SU-DHL-6 (cell line): ENCODE results near the gene CECR2.

Experiments used
- H2AFZ ChIP-seq: fragments of 200-600 bp; sonication (generic); 2 replicates; pipeline ENCODE4 v1.6.1; 2014; ENCODE audit warnings: low read depth, mild to moderate bottlenecking, moderate library complexity, mixed read lengths, antibody characterized with exemption, low read length; ENCODE audit not compliant: severe bottlenecking
- H3F3A ChIP-seq: fragments of 200-600 bp; shearing (Covaris generic); 2 replicates; pipeline ENCODE4 v1.6.0; 2016; ENCODE audit warnings: antibody characterized with exemption, mild to moderate bottlenecking; ENCODE audit not compliant: insufficient read depth
- H3K27ac ChIP-seq: fragments of 200-600 bp; sonication (generic); 2 replicates; pipeline ENCODE4 v1.5.1; 2016; ENCODE audit warnings: low read depth, mild to moderate bottlenecking, low read length, moderate library complexity, mixed read lengths
- H3K27me3 ChIP-seq: fragments of 200-600 bp; sonication (generic), shearing (Covaris generic); 2 replicates; pipeline ENCODE4 v1.6.0; 2014; ENCODE audit warnings: mild to moderate bottlenecking, low read length
- H3K36me3 ChIP-seq: fragments of 200-600 bp; sonication (generic); 2 replicates; pipeline ENCODE4 v1.6.1; 2014; ENCODE audit warnings: mild to moderate bottlenecking, low read length, mixed read lengths
- H3K4me2 ChIP-seq: fragments of 300-600, 200-600 bp; shearing (Covaris generic), sonication (generic); 2 replicates; pipeline ENCODE4 v1.6.0; 2014; ENCODE audit warnings: low read length, low read depth, mild to moderate bottlenecking; ENCODE audit not compliant: poor library complexity, severe bottlenecking
- H3K4me3 ChIP-seq: fragments of 200-600 bp; sonication (generic); 2 replicates; pipeline ENCODE4 v1.5.1; 2014; ENCODE audit warnings: antibody characterized with exemption, low read length, mild to moderate bottlenecking, mixed read lengths; ENCODE audit not compliant: insufficient read depth, poor library complexity, severe bottlenecking
- H3K79me2 ChIP-seq: fragments of 200-600 bp; sonication (generic); 2 replicates; pipeline ENCODE4 v1.6.1; 2014; ENCODE audit warnings: mild to moderate bottlenecking, low read length, moderate library complexity; ENCODE audit not compliant: insufficient read depth
- H3K9ac ChIP-seq: fragments of 200-600 bp; sonication (generic); 2 replicates; pipeline ENCODE4 v1.7.0; 2014; ENCODE audit warnings: mild to moderate bottlenecking, low read length
- H3K9me2 ChIP-seq: fragments of 200-600 bp; sonication (generic); replicated peaks from 2 replicates; pipeline ENCODE4 v1.6.1; 2014; ENCODE audit warnings: low read length; ENCODE audit not compliant: insufficient read depth
- H3K9me3 ChIP-seq: fragments of 200-600 bp; sonication (generic); 2 replicates; pipeline ENCODE4 v1.6.1; 2014; ENCODE audit warnings: low read length, mixed read lengths; ENCODE audit not compliant: insufficient read depth
- H4K20me1 ChIP-seq: fragments of 200-600 bp; sonication (generic); 2 replicates; pipeline ENCODE4 v1.6.1; 2014; ENCODE audit warnings: low read depth, mild to moderate bottlenecking, antibody characterized with exemption, low read length, moderate library complexity, mixed read lengths
- CTCF ChIP-seq: fragments of 200-600 bp; sonication (generic); IDR thresholded peaks from one replicate; pipeline ENCODE4 v1.5.1; 2017; ENCODE audit warnings: antibody characterized with exemption, mild to moderate bottlenecking, low read length, moderate library complexity; ENCODE audit not compliant: insufficient read depth, poor library complexity, severe bottlenecking
- EZH2phosphoT487 ChIP-seq: fragments of 200-600 bp; sonication (generic), shearing (Covaris generic); conservative IDR thresholded peaks from 2 replicates; pipeline ENCODE4 v1.6.1; 2018; ENCODE audit warnings: mild to moderate bottlenecking, antibody characterized with exemption, low read length, moderate library complexity, mixed read lengths

The CECR2 gene

GRCh38 chr22:17331690-17332089, 37.6 kb upstream of the CECR2 start:
- Histone ChIP-seq H4K20me1 (no peaks in the 10 kb centered on the region), H3K79me2 (no peaks in the 10 kb centered on the region), H2AFZ (no peak overlapping the region), H3K27me3 (no peaks in the 10 kb centered on the region), H3K9me3 (no peaks in the 10 kb centered on the region), H3K9ac (no peak overlapping the region), H3K27ac (no peak overlapping the region), H3K9me2 (no peaks in the 10 kb centered on the region), H3F3A (no peaks in the 10 kb centered on the region), H3K4me2 (no peak overlapping the region), H3K36me3 (no peaks in the 10 kb centered on the region), H3K4me3 (no peak overlapping the region)
- TF ChIP-seq EZH2phosphoT487 (no peak), CTCF (no peak)

- no peaks in the 10 kb centered on the region for H3F3A ChIP-seq
- H3K27ac ChIP-seq = no peak overlapping the region
- TF ChIP-seq EZH2phosphoT487 (no peak), CTCF (no peak)
These were observed 37.0 kb upstream of the CECR2 start for GRCh38 chr22:17332109-17332800.

GRCh38 chr22:17334059-17334458, 35.2 kb upstream of the CECR2 start:
- H2AFZ ChIP-seq = no peak overlapping the region
- no peaks in the 10 kb centered on the region for H3K27me3 ChIP-seq
- no peaks in the 10 kb centered on the region for H3F3A ChIP-seq
- no peak overlapping the region for H3K27ac ChIP-seq
- no peaks in the 10 kb centered on the region for H4K20me1 ChIP-seq
- H3K9ac ChIP-seq = no peak overlapping the region
- no peak overlapping the region for H3K4me2 ChIP-seq
- H3K79me2 ChIP-seq = no peaks in the 10 kb centered on the region
- H3K9me3 ChIP-seq = no peaks in the 10 kb centered on the region
- no peak overlapping the region for H3K4me3 ChIP-seq
- no peaks in the 10 kb centered on the region for H3K36me3 ChIP-seq
- H3K9me2 ChIP-seq = no peaks in the 10 kb centered on the region
- TF ChIP-seq CTCF (no peak), EZH2phosphoT487 (no peak)

More at GRCh38 chr22:17332109-17332800, 37.0 kb upstream of the CECR2 start:
- Histone ChIP-seq H3K36me3 (no peaks in the 10 kb centered on the region), H3K27me3 (no peaks in the 10 kb centered on the region), H3K4me2 (no peak overlapping the region), H3K9me3 (no peaks in the 10 kb centered on the region), H2AFZ (no peak overlapping the region), H3K79me2 (no peaks in the 10 kb centered on the region), H4K20me1 (no peaks in the 10 kb centered on the region), H3K4me3 (no peak overlapping the region), H3K9me2 (no peaks in the 10 kb centered on the region), H3K9ac (no peak overlapping the region)
